Transverse colon (tissue), 3 donors: ENCODE data around the gene MBOAT1.

Experiments
- CTCF ChIP-seq, 5 experiments: fragments of 200-600 bp in 3 of 5; fragments of 450-650 bp in 2 of 5; sonication (generic) in 3 of 5; IDR thresholded peaks; 1 replicate in 2 of 5; 2 replicates in 3 of 5; pipeline ENCODE4 v1.5.1; 2016 to 2017; ENCODE audit warnings: antibody characterized with exemption in 5 of 5, inconsistent platforms in 3 of 5, mild to moderate bottlenecking in 2 of 5, moderate library complexity in 1 of 5
- EP300 ChIP-seq: sonication (generic); formaldehyde crosslinking; IDR thresholded peaks from one replicate; pipeline ENCODE4 v1.6.1; 2017; ENCODE audit warnings: antibody characterized with exemption, low read depth

- TF ChIP-seq EP300 (no peak), CTCF (IDR thresholded peaks at IDR 0.05) (no peak)
Measured at GRCh38 chr6:20261685-20262084, 49.4 kb upstream of the MBOAT1 start.
